SJCRH30 (cell line): Measurements from ENCODE around the gene GALR1. TPM values are rescaled to one million over a fixed set of nuclear protein-coding genes. Genes with fewer than 3 reads are reported as not detected.
A peak's percentile ranks its signal among the peaks of the same experiment; 100 is the strongest.
"Not testable (repeated sequence)": the region's sequence is repeated elsewhere in the genome, so short reads cannot be mapped to it uniquely, and the experiment has no call there.

Source experiments
- DNase-seq, 2 experiments: peaks; one replicate each; pipeline ENCODE4 v3.0.0-alpha.2; 2015 to 2020
- H3K27ac ChIP-seq: fragments of 250-450 bp; sonication (Bioruptor Pico); 2 replicates; pipeline ENCODE4 v1.5.1; 2020; ENCODE audit warnings: mild to moderate bottlenecking, moderate library complexity
- H3K27me3 ChIP-seq: fragments of 250-450 bp; sonication (Bioruptor Pico); 2 replicates; pipeline ENCODE4 v1.5.1; 2020; ENCODE audit warnings: mild to moderate bottlenecking, moderate library complexity
- H3K36me3 ChIP-seq: fragments of 250-450 bp; sonication (Bioruptor Pico); 2 replicates; pipeline ENCODE4 v1.5.1; 2020; ENCODE audit warnings: mild to moderate bottlenecking, moderate library complexity
- H3K4me1 ChIP-seq: fragments of 250-450 bp; sonication (Bioruptor Pico); 2 replicates; pipeline ENCODE4 v1.5.1; 2020; ENCODE audit warnings: mild to moderate bottlenecking, moderate library complexity
- H3K4me3 ChIP-seq: fragments of 250-450 bp; sonication (Bioruptor Pico); 2 replicates; pipeline ENCODE4 v1.5.1; 2020; ENCODE audit warnings: mild to moderate bottlenecking, moderate library complexity
- H3K9me3 ChIP-seq: fragments of 250-450 bp; sonication (Bioruptor Pico); replicated peaks from 2 replicates; pipeline ENCODE4 v1.5.1; 2020; ENCODE audit warnings: mild to moderate bottlenecking, moderate library complexity
- total RNA-seq: library from RNA; depleted of rRNA; stranded (reverse); fragments of >200 nt; shearing (Covaris generic); gene quantifications from 2 replicates; pipeline ENCODE4 v1.2.3, GENCODE V29; 2014

GALR1 gene
- total RNA-seq, 1 experiment from 2014 or later, result not detected

- H3K9me3 ChIP-seq, result no peaks in the 10 kb centered on the region
- H3K4me3 ChIP-seq, result no peak overlapping the region
- H3K27me3 ChIP-seq, result no peaks in the 10 kb centered on the region
- H3K4me1 ChIP-seq, result no peaks in the 10 kb centered on the region
- DNase-seq, result no peak
- H3K36me3 ChIP-seq, result no peaks in the 10 kb centered on the region
- no peak overlapping the region for H3K27ac ChIP-seq
Measured at GRCh38 chr18:77271576-77272481, 22.2 kb downstream of the GALR1 start.

GRCh38 chr18:77290841-77291240 lies 41.2 kb downstream of the GALR1 start:
- not testable (repeated sequence) for H3K27ac ChIP-seq, H3K9me3 ChIP-seq, H3K27me3 ChIP-seq, H3K4me3 ChIP-seq, DNase-seq, H3K36me3 ChIP-seq, H3K4me1 ChIP-seq

DNA sequence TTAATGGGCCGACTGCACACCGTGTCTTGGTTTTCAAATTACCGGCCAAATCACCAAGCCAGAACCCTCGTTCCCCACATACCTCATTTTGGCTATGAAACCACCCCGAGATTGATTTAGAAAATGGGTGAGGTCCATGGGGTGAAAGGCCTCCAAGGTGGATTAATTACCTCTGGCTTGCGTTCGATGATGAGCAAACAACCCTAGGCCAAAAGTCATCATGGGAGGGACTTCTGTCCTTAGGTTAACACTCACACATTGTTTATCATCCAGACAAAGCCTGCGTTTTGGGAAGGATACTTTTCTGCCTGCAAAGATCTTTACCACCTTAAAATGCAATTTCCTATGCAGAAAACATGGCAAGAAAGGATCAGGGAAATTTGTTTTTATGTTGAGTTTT lies 48.5 kb downstream of the GALR1 start:
- no peak for DNase-seq
- H3K4me3 ChIP-seq, result no peak overlapping the region
- no peaks in the 10 kb centered on the region for H3K36me3 ChIP-seq
- no peak overlapping the region for H3K27ac ChIP-seq
- no peaks in the 10 kb centered on the region for H3K4me1 ChIP-seq
- no peaks in the 10 kb centered on the region for H3K9me3 ChIP-seq
- H3K27me3 ChIP-seq, result no peaks in the 10 kb centered on the region

DNA sequence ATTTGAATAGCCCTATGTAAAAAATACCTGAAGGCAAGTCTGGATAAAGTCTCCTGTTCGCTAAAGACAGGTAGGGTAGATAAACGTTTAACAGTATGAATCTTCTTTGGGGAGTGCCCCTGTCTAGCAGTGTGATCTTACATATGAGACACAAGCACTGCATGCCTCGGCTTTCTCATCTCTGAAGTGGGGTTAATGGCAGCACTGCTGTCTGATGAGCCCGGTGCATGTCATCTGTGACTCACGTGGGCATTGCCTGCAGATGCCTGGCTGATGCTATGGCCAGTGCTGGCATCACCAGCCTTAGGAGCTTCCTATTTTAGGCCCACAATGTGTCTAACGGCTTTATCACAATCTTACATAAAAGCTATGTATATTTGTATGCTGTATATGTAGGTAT lies 50.1 kb downstream of the GALR1 start:
- H3K4me3 ChIP-seq, result no peak overlapping the region
- no peaks in the 10 kb centered on the region for H3K27me3 ChIP-seq
- no peaks in the 10 kb centered on the region for H3K4me1 ChIP-seq
- no peak for DNase-seq
- no peaks in the 10 kb centered on the region for H3K36me3 ChIP-seq
- H3K9me3 ChIP-seq, result no peaks in the 10 kb centered on the region
- H3K27ac ChIP-seq, result no peak overlapping the region

- Histone ChIP-seq H3K4me3 (no peak overlapping the region), H3K27me3 (no peaks in the 10 kb centered on the region), H3K9me3 (no peaks in the 10 kb centered on the region), H3K27ac (no peak overlapping the region), H3K4me1 (no peaks in the 10 kb centered on the region), H3K36me3 (no peaks in the 10 kb centered on the region)
- DNase-seq, result peak in 1 of 2 experiments; percentile 1
Measured at GRCh38 chr18:77300579-77300978, 50.9 kb downstream of the GALR1 start.

DNA sequence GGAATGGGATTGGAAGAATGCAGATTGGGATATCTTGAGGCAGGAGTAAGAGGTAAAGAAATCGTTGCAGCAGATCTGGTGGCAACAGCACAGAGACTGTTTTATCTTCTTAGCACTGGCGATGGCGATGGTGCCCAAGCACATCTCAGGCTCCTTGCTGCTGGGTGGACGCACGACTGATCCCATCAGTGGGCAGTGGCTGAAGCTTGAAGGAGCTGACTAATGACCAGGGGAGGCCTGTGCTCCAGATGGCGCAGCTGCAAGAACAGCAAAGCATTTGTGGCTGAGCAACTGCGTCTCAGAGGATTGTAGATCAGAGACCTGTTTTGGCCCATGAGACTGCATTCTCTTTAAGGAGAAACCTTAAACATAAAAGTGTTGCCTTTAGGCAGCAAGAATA lies 54.6 kb downstream of the GALR1 start:
- no peaks in the 10 kb centered on the region for H3K27me3 ChIP-seq
- no peak overlapping the region for H3K27ac ChIP-seq
- DNase-seq, result no peak
- no peak overlapping the region for H3K4me3 ChIP-seq
- no peaks in the 10 kb centered on the region for H3K9me3 ChIP-seq
- H3K4me1 ChIP-seq, result no peaks in the 10 kb centered on the region
- no peaks in the 10 kb centered on the region for H3K36me3 ChIP-seq

DNA sequence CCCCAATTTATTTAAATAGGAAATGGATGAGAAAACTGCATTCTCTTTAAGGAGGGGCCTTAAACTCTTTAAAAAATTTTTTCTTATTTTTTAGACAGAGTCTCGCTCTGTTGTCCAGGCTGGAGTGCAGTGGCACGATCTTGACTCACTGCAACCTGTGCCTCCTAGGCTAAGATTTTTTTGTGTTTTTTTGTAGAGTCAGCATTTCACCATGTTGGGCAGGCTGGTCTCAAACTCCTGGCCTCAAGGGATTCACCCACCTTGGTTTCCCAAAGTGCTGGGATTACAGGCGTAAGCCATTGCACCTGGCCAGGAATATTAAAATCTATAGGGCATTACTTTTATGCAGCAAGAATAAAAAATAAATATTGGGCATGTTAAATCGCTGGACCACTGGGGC lies 56.0 kb downstream of the GALR1 start:
- DNase-seq, result no peak
- no peak overlapping the region for H3K27ac ChIP-seq
- no peaks in the 10 kb centered on the region for H3K27me3 ChIP-seq
- no peaks in the 10 kb centered on the region for H3K9me3 ChIP-seq
- no peaks in the 10 kb centered on the region for H3K36me3 ChIP-seq
- no peaks in the 10 kb centered on the region for H3K4me1 ChIP-seq
- no peak overlapping the region for H3K4me3 ChIP-seq

DNA sequence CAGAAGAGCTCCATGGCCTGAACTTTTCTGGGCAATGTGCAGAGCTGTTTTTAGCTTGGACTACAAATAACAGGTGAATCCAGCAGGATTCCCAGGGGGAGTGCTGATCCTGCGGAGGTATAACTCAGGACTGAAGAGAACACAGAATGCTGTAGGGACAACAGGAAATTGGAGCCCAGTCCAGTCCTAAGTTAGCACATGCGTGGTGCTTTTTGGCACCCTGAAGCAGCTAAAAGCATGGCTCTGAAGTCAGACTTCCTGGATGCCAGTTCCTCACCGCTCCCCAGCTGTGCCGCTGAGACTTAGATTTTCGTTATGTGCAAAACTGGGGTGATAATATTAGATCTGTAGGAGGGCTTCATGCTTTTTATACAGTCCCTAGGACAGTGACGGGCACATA lies 58.6 kb downstream of the GALR1 start:
- no peak overlapping the region for H3K27ac ChIP-seq
- no peaks in the 10 kb centered on the region for H3K36me3 ChIP-seq
- H3K27me3 ChIP-seq, result no peaks in the 10 kb centered on the region
- H3K4me1 ChIP-seq, result no peaks in the 10 kb centered on the region
- no peak for DNase-seq
- no peaks in the 10 kb centered on the region for H3K9me3 ChIP-seq
- no peak overlapping the region for H3K4me3 ChIP-seq

- Histone ChIP-seq H3K27me3 (no peaks in the 10 kb centered on the region), H3K27ac (no peak overlapping the region), H3K36me3 (no peaks in the 10 kb centered on the region), H3K4me3 (no peak overlapping the region), H3K4me1 (no peaks in the 10 kb centered on the region), H3K9me3 (no peaks in the 10 kb centered on the region)
- no peak for DNase-seq
Measured at GRCh38 chr18:77314511-77314910, 64.9 kb downstream of the GALR1 start.

- Histone ChIP-seq H3K27ac (no peak overlapping the region), H3K4me3 (no peak overlapping the region), H3K9me3 (no peaks in the 10 kb centered on the region), H3K27me3 (no peaks in the 10 kb centered on the region), H3K36me3 (no peaks in the 10 kb centered on the region), H3K4me1 (no peaks in the 10 kb centered on the region)
- no peak for DNase-seq
Measured at GRCh38 chr18:77314952-77315351, 65.3 kb downstream of the GALR1 start.

GRCh38 chr18:77316008-77316407 lies 66.4 kb downstream of the GALR1 start:
- H3K27ac ChIP-seq, result no peak overlapping the region
- no peaks in the 10 kb centered on the region for H3K27me3 ChIP-seq
- no peaks in the 10 kb centered on the region for H3K36me3 ChIP-seq
- H3K4me1 ChIP-seq, result no peaks in the 10 kb centered on the region
- H3K9me3 ChIP-seq, result no peaks in the 10 kb centered on the region
- H3K4me3 ChIP-seq, result no peak overlapping the region
- no peak for DNase-seq

DNA sequence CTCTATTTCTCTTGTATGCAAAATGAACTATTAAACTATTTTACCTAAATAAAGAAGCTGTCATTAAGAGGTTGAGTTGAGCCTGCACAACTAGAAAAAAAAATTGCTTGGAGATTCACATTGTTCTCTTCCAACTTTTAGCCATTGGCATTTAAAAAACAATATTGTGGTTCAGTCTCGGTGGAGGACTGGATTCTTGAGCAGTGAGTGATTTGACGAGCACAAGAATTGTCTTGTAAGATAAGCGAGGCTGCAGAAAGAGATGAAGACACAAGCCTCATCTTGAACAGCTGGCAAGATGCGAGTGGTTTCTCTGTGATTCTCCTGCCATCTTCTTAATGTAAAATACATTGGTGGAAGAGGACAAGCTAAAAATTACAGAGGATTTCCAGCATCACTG lies 67.0 kb downstream of the GALR1 start:
- no peaks in the 10 kb centered on the region for H3K9me3 ChIP-seq
- no peak overlapping the region for H3K27ac ChIP-seq
- no peak for DNase-seq
- H3K27me3 ChIP-seq, result no peaks in the 10 kb centered on the region
- H3K36me3 ChIP-seq, result no peaks in the 10 kb centered on the region
- no peak overlapping the region for H3K4me3 ChIP-seq
- H3K4me1 ChIP-seq, result no peaks in the 10 kb centered on the region

DNA sequence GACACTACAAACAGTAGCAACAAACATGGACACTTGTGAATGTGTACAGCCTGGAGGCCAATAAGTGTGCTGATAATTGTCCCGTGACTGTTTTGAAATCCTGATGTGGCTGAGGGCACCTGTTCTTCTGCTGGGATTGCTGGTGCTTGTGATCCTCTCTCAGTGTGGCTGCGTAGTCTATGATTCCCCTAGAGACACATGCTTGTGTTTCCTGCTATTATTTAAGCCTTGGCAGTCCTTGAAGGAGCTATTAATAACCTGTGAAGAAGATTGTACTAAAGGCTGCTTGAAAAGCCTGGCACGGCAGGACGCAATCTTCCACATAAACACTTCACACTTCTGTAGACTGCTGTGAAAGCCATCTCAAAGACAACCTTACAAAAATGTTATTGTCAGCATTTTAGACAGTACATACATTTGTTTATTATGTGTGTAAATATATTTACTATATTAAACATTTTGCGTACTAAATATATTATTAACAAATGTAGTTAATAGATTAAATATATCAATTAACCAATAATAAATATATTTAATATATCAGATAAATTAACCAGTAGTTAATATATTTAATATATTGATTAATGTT lies 71.4 kb downstream of the GALR1 start:
- Histone ChIP-seq H3K4me3 (no peak overlapping the region), H3K27ac (no peak overlapping the region), H3K27me3 (no peaks in the 10 kb centered on the region), H3K4me1 (no peaks in the 10 kb centered on the region), H3K9me3 (no peaks in the 10 kb centered on the region), H3K36me3 (no peaks in the 10 kb centered on the region)
- no peak for DNase-seq

DNA sequence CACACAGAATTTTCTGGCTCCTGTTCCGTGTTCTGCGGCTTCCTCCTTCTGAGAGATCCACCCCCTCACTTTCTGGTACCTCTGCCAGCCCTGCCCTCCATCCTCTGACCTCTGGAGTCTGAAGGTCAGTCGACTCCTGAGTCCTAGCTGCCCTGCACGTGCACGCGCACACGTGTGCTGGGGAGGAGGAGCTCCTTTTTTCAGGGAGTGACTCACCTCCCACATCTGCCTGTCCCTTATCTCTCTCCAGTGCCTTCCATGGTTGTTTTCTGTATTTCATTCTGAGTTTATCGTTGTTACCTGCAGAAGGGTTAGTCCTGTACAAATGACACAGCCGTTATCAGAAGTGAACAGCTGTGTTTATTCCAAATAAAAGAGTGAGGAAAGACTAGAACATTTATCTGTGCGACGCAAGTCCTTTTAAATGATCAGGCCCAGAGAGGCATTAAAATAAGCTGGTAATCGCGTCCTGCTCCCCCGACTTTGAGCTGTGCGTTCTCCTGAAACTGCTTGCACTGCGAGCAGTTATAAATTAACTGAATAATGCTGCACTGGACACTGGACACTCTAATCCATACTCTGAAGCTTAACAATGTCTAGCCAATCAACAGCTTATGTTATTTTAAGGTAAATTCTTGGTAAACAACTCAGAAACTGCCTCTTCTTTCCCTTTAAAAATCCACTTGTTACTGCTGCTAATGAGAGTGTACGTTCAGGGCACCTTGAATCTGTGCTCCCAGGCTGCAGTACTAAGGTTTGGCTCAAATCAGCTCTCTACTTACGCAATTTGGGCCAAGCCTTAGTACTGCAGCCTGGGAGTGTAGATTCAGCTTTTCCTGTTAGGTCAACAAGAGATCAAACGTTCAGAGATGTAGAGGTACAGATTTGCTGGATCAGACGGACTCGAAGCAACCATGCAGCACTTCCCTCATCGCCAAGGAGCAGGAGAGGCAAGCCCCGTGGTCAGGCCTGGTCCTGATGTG lies 72.5 kb downstream of the GALR1 start:
- H3K27me3 ChIP-seq, result no peaks in the 10 kb centered on the region
- H3K27ac ChIP-seq, result no peak overlapping the region

More for the DNA sequence above, 72.5 kb downstream of the GALR1 start:
- no peak for DNase-seq
- Histone ChIP-seq H3K36me3 (no peaks in the 10 kb centered on the region), H3K4me1 (no peaks in the 10 kb centered on the region), H3K4me3 (no peak overlapping the region), H3K9me3 (no peaks in the 10 kb centered on the region)
